Sigmoid colon (tissue), 7 donors: ENCODE measurements around the gene CSAD. TPM values are rescaled to one million over a fixed set of nuclear protein-coding genes. Genes with fewer than 3 reads are reported as not detected.
"Not testable (repeated sequence)": the region's sequence is repeated elsewhere in the genome, so short reads cannot be mapped to it uniquely, and the experiment has no call there.

Experiments used
- DNase-seq: peaks from one replicate; pipeline ENCODE4 v3.0.0-alpha.2; 2019
- H3K27ac ChIP-seq, 4 donors: fragments of 200-600 bp; sonication (generic); one replicate each; pipeline ENCODE4 v1.5.1; 2016 to 2019; ENCODE audit warnings: mild to moderate bottlenecking in 1 of 4
- H3K27me3 ChIP-seq, 3 donors: fragments of 200-600 bp; sonication (generic); one replicate each; pipeline ENCODE4 v1.5.1; 2019; ENCODE audit warnings: mild to moderate bottlenecking in 1 of 3
- H3K36me3 ChIP-seq, 4 donors: fragments of 200-600 bp; sonication (generic); one replicate each; pipeline ENCODE4 v1.5.1; 2016 to 2019
- H3K4me1 ChIP-seq, 4 donors: fragments of 200-600 bp; sonication (generic); one replicate each; pipeline ENCODE4 v1.5.1; 2017 to 2019
- H3K4me3 ChIP-seq, 4 donors: fragments of 200-600 bp; sonication (generic); one replicate each; pipeline ENCODE4 v1.5.1; 2017 to 2019; ENCODE audit warnings: mild to moderate bottlenecking in 2 of 4, moderate library complexity in 1 of 4
- H3K9me3 ChIP-seq, 4 donors: fragments of 200-600 bp in 3 of 4; sonication (generic) in 3 of 4; one replicate each; pipeline versions ENCODE4 v1.5.1 to v1.6.1; 2013 to 2019
- CTCF ChIP-seq, 4 experiments: fragments of 450-650 bp in 3 of 4; fragments of 200-600 bp in 1 of 4; IDR thresholded peaks; one replicate each; pipeline ENCODE4 v1.5.1; 2016 to 2019; ENCODE audit warnings: antibody characterized with exemption in 4 of 4, mild to moderate bottlenecking in 3 of 4, moderate library complexity in 2 of 4
- EP300 ChIP-seq, 4 donors: sonication (generic); formaldehyde crosslinking; IDR thresholded peaks; one replicate each; pipeline ENCODE4 v1.6.1; 2017; ENCODE audit warnings: antibody characterized with exemption in 4 of 4
- POLR2A ChIP-seq, 2 donors: fragments of 450-650 bp; IDR thresholded peaks; one replicate each; pipeline ENCODE4 v1.6.1; 2016; ENCODE audit warnings: antibody characterized with exemption in 2 of 2, mild to moderate bottlenecking in 2 of 2, moderate library complexity in 2 of 2
- POLR2AphosphoS5 ChIP-seq, 4 donors: sonication (generic); formaldehyde crosslinking; IDR thresholded peaks; one replicate each; pipeline ENCODE4 v1.6.1; 2017; ENCODE audit warnings: antibody characterized with exemption in 4 of 4
- WGBS, 2 donors: extraction: QIAGEN DNeasy Blood & Tissue Kit; methylation state at CpG; one replicate each; pipeline ENCODE4 v1.1.7; 2013; 5-methylcytosine and 5-hydroxymethylcytosine counted together
- intact Hi-C: fragments of 100-400 bp; cut with DNase I; formaldehyde crosslinking; loops from one replicate; pipeline ENCODE4 v1.15.1; 2023
- polyA plus RNA-seq, 3 donors: library from polyadenylated mRNA; stranded (reverse); fragments of 200-250 nt; gene quantifications; one replicate each; pipeline ENCODE4 v1.2.3, GENCODE V29; 2013
- total RNA-seq, 4 donors: library from RNA; depleted of rRNA; stranded (reverse); fragments of >200 nt; gene quantifications; one replicate each; pipeline ENCODE4 v1.1.0, GENCODE V29; 2016
- donor health status: healthy with polysubstance abuse.
- donor health status: Bipolar disorder and iron deficiency.
- donor health status: healthy.

The CSAD gene
- total and polyA plus RNA-seq, 7 donors, result 1.2 to 51.0 (median 19.6) TPM

GRCh38 chr12:53204351-53204750, 23.6 kb upstream of the CSAD start:
- intact Hi-C loops, result no loop called here
- Histone ChIP-seq H3K36me3 (no peaks in the 10 kb centered on the region), H3K27me3 (no peaks in the 10 kb centered on the region), H3K4me3 (no peak overlapping the region), H3K27ac (no peak overlapping the region), H3K9me3 (no peaks in the 10 kb centered on the region), H3K4me1 (peaks cover 0 to 16% (median 10%) of the 10 kb centered on the region in 4 donors)
- TF ChIP-seq EP300 (IDR thresholded peaks at IDR 0.05) (no peak), POLR2A (IDR thresholded peaks at IDR 0.05) (no peak), POLR2AphosphoS5 (IDR thresholded peaks at IDR 0.05) (no peak), CTCF (IDR thresholded peaks at IDR 0.05) (no peak)
- DNase-seq, result no peak
- 83 to 98% methylated on average over 1 of the region's 1 CpG for WGBS, 2 donors

- H3K36me3 ChIP-seq, intact Hi-C loops, H3K27me3 ChIP-seq, DNase-seq, H3K4me3 ChIP-seq, H3K9me3 ChIP-seq, H3K27ac ChIP-seq: not testable (repeated sequence)
- WGBS, 2 donors, result 86 to 89% methylated on average over 7 of the region's 7 CpGs
- H3K4me1 ChIP-seq, result peaks cover 0 to 10% (median 8%) of the 10 kb centered on the region in 4 donors
Observed at GRCh38 chr12:53202316-53202715, 21.6 kb upstream of the CSAD start.

- no peak for DNase-seq
- 74 to 79% methylated on average over 4 of the region's 4 CpGs for WGBS, 2 donors
- TF ChIP-seq EP300 (IDR thresholded peaks at IDR 0.05), result no peak
- TF ChIP-seq POLR2A (IDR thresholded peaks at IDR 0.05), result no peak
- TF ChIP-seq POLR2AphosphoS5 (IDR thresholded peaks at IDR 0.05), result no peak
- no peak for TF ChIP-seq CTCF (IDR thresholded peaks at IDR 0.05)
- Histone ChIP-seq H3K27ac (no peak overlapping the region), H3K27me3 (no peaks in the 10 kb centered on the region), H3K36me3 (no peaks in the 10 kb centered on the region), H3K4me1 (peaks cover 0 to 12% (median 10%) of the 10 kb centered on the region in 4 donors), H3K4me3 (no peak overlapping the region), H3K9me3 (no peaks in the 10 kb centered on the region)
- intact Hi-C loops, result no loop called here
Observed at GRCh38 chr12:53201639-53202038, 20.9 kb upstream of the CSAD start.

- TF ChIP-seq CTCF (IDR thresholded peaks at IDR 0.05) (no peak), EP300 (IDR thresholded peaks at IDR 0.05) (no peak), POLR2A (IDR thresholded peaks at IDR 0.05) (no peak), POLR2AphosphoS5 (IDR thresholded peaks at IDR 0.05) (no peak)
- no peak overlapping the region for H3K4me3 ChIP-seq
- intact Hi-C loops, result no loop called here
- DNase-seq, result no peak
- 46 to 81% methylated on average over 1 of the region's 1 CpG for WGBS, 2 donors
- H3K27me3 ChIP-seq, result no peaks in the 10 kb centered on the region
- no peak overlapping the region for H3K27ac ChIP-seq
- H3K4me1 ChIP-seq, result peaks cover 0 to 12% (median 10%) of the 10 kb centered on the region in 4 donors
- no peaks in the 10 kb centered on the region for H3K36me3 ChIP-seq
- no peaks in the 10 kb centered on the region for H3K9me3 ChIP-seq
Observed at GRCh38 chr12:53201177-53201541, 20.4 kb upstream of the CSAD start.

GRCh38 chr12:53200458-53201176, 19.9 kb upstream of the CSAD start:
- intact Hi-C loops, result no loop called here
- H3K27me3 ChIP-seq, result no peaks in the 10 kb centered on the region
- peak; percentile 41 for DNase-seq
- H3K9me3 ChIP-seq, result no peaks in the 10 kb centered on the region
- no peaks in the 10 kb centered on the region for H3K36me3 ChIP-seq
- no peak overlapping the region for H3K27ac ChIP-seq
- TF ChIP-seq CTCF (IDR thresholded peaks at IDR 0.05) (no peak), POLR2A (IDR thresholded peaks at IDR 0.05) (no peak), EP300 (IDR thresholded peaks at IDR 0.05) (no peak), POLR2AphosphoS5 (IDR thresholded peaks at IDR 0.05) (no peak)
- WGBS, 2 donors, result 50 to 75% methylated on average over 10 of the region's 10 CpGs
- peaks cover 0 to 12% (median 10%) of the 10 kb centered on the region in 4 donors for H3K4me1 ChIP-seq
- H3K4me3 ChIP-seq, result no peak overlapping the region
